ENCODE data around the gene NACAD.
A peak's percentile ranks its signal among the peaks of the same experiment; 100 is the strongest.

The NACAD gene

DNA sequence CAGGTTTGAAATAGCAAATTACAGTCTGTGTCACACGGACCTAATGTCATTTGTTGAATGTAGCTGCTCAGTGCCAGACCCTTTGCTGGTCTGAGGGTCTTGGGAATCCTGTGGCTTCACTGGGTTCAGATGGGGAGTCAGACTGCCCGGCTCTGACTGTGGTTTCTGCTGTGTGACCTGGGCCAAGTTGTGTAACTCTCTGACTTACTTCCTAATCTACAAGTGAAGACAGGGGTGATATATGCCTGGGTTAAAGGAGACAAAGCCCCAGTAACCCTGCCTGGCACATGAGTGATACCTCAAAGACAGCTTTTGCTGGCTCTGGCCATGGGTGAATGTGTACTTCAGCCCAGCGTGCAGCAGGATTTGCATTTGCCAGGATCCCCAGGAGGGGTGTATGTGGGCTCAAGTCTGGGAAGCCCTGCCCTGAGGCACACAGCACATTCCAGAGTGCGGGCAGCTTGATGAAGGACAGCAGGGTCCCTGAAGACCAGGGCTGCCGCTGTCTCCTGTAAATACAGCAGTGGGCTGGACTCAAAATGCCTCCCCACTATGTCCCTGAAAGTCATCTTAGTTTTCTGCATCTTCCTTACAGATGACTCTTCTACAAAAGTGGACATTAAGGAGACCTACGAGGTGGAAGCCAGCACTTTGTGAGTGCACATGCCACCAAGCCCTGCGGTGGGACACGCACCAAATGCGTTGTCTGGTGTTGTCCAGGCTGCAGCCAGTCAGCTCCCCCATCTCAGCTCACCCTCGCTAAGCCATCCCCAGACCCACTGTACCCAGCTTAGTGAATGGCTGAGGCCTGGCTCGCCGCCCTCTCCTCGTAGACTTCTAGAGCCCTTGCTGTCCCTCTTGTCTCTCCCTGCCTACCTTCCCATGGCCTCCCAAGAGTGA lies 16.4 kb downstream of the NACAD start:
- DNase-seq: peak; percentile 18

DNA sequence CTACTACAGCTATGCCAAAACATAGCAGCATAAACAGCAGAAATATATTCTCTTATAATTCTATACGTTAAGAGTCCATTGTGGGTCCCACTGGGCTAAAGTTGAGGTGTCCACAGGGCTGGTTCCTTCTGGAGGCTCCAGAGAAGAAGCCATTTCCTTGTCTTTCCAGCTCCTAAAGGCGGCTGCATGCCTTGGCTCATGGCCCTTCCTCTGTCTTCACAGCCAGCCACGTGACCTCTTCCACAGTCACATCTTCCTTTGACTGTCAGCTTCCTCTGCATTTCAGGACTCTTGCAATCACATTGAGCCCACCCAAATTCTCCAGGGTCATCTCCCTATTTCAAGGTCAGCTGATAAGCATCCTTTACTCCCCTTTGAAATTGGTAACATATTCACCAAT lies 17.2 kb downstream of the NACAD start:
- DNase-seq: no peak

DNA sequence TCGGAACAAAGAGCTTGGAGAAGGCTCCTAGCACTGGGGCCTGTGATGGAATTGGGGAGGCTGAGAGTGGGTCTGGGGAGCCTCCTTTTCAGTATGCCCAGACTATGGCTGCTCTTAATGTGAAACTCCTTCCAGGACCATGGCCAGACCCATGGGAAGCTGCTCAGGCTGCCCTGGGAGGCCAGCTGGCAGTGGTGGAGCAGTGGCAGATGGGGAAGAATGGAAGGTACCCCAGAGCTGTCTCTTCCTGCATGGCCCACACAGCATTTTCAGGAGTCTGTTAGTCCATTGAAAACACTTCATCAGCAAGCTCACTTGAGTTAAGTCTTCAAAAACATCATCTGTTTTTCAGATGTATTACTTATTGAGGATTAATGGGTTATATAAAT lies 18.5 kb downstream of the NACAD start:
- no peak for DNase-seq

DNA sequence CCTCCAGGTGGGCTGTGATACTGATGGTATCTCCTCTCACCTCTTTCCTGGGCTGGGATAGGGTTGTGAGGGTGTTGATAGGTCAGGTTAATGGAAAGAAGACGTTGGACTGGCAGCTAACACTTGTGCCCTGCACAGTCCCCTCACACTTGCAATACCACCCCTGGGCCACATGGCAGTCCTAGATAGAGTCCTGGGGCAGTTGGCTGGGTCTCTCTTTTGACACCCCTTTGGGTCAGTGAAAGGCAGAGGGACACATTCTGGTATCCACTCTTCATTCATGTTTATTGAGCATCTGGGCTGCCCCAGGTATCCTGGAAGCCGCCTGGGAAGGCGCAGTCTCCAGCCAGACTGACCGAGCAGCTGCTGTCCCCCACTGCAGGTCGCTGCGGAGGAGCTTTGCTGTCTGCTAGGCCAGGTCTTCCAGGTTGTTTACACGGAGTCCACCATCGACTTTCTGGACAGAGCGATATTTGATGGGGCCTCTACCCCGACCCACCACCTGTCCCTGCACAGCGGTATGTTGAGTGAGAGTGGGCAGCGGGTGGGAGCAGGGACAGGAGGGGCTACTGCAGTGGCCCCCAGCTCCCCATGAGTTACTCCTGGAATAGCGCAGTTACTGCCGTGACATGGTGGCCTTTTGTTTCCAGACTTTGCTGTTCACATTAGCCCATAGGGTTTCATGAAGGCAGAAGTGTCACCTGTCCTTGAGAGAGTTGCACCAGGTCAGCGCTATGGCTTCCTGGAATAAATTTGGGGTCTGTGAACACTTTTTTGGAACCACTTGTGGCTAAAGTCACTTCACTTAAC lies 19.1 kb downstream of the NACAD start:
- DNase-seq: no peak

DNA sequence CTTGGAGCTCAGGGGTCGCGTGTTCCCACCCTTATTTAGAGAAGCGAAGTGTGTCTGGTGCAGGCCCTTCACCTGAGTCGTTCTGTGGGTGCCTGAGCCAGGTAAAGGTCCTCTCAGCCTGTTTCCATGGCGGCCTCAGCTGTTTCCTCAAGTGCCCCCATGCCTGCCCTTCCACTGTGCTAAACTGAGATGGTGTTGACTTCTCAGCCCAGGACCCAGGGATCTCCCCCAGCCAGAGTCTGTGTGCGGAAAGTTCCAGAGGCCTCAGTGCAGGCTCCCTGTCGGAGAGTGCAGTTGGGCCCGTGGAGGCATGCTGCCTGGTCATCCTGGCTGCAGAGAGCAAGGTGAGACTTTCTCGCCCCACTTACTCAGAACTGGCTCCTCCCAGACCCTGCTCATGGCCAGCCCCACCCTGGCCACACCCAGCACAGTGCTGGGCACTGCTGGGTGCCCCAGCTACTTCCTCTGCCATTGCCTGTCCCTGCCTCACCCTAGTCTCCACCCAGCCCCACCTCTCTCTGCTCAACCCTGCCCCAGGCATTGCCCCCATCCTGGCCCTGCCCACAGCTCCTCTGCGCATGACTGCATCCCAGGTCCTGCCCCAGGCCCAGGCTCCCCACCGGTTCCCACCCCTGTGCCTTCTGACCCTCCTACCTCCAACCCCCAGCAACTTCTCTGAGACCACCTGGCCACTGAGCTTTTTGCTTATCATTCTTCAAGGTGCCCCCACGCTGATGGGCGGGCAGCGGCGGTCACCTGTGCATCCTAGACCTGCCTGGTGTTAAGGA lies 20.3 kb downstream of the NACAD start:
- no peak for DNase-seq

DNA sequence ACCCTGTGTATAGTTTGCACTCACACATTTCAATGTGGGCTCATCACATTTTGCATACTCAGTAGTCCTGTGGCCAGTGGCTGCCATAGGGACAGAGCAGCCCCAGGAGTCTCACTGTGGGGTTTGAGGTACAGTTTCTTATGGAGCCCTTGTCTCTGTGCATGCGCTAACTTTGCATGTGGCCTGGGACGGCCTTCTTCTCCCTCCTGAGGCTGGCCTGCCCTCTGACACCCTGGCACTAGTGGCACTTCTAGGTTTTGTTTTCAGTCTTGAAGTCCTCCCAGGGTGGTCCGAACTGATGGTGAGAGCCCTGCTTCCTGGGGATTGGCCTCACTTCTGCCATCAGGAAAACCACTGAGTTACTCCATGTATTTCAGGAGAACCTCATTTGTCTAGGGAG lies 21.2 kb downstream of the NACAD start:
- DNase-seq: no peak

DNA sequence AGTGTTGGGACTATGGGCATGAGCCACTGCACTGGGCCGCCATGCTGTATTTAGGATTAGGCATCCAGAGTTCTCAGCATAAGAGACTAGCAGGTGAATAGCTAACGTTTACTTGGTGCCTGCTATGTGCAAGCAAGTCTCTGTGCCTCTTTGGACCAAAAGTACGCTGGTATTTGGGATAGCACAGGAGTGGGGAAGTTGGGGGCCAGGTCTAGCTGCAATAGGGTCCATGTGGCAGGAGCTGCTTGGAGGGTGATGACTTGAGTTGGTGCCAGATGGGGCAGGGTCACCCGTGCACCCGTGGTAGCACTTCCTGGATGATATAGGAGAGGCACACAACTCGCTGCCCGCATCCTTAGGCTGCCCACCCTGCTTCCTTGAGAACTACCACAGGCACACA lies 22.4 kb downstream of the NACAD start:
- no peak for DNase-seq

DNA sequence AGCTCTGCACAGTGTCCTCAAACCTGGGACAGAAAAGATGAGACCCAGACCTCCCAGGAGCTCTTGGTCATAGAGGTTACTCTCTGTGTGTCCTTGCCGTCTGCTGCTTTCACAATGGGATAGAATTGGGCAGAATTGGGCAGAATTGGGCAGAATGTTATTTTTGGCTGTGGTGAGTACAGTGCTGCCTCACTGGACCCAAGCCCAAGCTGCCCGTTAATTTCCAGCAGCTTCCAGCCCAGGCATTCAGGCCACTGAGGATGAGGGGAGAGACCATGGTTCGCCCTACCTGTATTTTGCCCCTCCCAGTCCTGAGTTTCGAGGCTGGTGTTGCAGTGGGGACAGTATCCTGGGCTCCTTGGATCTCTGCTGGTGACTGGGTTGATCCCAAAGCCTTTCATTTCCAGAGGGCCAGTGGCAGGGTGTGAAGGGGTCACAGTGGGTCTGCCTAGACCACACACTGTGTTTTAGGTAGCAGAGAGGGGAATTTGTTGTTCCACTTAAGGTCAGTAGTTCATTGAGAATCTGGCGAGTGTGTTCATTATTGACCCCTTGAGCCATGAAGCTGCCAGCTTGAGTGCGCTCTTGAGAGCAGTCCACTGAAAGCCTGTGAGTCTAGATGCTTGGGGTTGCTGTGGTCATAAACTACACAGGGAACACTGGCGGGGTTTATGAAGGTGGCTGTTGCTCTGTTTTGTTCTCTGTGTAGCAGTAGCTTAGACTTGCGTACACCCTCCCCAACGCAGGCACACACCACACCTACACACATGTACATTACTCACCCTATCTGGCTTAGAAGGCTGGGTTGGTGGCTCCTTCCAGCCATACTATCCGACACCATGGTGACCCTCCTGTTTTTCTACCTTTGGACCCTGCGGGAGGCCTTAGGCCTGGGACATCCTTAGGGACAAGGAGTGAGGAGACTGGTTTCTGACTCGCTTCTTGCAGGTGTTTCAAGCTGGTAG lies 23.5 kb downstream of the NACAD start:
- DNase-seq: no peak

DNA sequence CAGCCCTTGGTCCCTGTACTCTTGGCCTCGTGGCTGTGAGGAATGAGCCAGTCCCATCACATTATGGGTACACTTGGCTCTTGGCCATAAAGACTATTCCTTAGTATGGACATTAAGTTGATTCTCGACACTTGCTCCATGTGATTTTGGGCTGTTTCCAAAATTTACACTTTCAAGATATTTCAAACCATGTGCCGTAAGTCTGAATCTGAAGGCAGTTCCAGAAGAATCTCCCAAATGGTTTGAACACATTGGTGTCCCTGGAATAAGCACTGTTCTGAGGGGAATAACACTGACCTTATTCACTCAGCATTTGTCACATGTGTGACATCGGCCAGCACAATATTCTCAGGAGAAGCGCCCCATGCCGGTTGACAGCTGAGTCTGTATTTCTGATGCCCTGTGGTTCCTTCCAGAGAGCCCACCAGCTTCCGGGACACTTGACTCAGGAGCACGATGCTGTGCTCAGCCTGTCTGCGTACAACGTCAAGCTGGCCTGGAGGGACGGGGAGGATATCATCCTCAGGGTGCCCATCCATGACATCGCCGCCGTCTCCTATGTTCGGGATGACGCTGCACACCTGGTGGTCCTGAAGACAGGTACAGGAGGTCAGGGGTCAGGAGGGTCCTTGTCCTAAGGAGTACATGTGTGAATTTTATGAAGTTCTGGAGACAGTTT lies 24.6 kb downstream of the NACAD start:
- no peak for DNase-seq

DNA sequence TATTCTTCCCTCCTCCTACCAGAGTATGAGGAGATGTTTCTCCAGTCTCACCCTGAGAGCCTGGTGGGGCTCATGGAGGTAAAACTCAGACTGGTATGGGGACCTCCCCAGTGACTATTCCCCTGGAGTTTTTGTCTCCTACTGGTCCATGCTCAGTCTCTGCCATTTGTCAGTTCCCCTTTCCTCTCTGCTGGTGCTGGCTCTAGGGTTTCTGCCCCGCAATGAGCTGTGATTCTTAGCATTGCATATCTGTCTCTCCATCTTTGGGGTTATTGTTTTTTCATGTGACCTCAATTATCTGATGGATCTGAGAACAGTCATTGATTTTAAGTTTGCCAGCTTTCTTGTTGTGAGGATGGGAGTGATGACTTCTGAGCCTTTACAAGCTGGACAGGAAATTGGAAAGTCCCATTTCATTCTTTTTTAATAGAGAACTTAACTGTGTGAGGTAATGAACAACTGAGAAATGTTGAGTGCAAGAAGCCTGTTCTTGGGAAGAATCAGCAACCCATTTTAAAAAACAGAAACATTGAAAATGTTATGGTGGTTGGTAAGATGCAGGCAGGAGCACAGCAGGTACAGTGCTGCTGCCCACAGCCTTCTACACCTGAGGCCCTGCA lies 26.9 kb downstream of the NACAD start:
- DNase-seq: no peak

DNA sequence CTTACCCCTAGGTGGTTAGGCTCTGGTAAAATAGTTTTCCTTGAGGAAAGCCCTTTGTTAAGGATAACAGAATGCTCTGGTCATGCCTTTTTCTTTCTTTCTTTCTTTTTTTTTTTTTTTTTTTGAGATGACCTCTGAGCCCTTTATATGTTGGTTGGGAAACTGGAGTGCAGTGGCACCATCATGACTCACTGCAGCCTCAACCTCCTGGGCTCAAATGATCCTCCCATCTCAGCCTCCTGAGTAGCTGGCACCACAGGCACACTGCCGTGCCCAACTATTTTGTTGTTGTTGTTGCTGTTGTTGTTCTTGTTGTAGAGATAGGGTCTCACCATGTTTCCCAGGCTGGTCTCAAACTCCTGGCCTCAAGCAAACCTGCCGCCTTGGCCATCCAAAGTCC lies 27.4 kb downstream of the NACAD start:
- no peak for DNase-seq

DNA sequence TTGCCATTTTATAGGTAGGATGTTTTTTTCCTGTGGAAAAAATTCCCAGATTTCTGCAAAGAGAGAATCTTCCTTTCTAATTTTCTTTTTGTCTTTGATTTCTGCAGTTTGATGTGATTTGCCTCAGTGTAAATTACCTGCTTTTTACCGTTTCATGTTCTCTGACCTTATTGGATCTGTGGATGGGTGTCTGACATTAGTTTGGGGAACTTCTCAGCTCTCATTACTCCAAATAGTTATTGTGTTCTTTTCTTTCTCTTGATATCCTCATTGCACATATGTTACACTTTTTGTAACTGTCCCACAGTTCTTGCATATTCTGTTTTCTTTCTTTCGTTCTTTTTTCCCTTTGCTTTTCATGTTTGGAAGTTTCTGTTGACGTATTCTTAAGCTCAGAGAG lies 28.5 kb downstream of the NACAD start:
- DNase-seq: no peak

DNA sequence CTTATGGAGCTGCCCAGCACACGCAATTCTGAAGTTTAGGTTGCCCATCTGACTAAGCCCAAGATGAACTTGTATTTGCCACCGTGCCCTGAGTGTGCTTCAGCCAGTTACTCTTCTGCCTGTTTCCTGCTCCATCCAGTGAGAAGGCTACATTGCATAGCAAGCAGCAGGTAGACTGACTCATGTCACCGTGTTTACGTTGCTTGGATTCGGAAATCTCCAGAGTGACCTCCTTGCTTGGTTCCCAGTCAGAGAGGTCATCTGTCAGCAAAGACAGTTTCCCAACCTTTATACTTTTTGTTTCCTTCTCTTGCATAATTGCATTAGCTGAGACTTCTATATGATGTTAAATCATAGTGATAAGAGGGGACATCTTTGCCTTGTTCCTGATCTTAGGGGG lies 30.9 kb downstream of the NACAD start:
- DNase-seq: no peak

DNA sequence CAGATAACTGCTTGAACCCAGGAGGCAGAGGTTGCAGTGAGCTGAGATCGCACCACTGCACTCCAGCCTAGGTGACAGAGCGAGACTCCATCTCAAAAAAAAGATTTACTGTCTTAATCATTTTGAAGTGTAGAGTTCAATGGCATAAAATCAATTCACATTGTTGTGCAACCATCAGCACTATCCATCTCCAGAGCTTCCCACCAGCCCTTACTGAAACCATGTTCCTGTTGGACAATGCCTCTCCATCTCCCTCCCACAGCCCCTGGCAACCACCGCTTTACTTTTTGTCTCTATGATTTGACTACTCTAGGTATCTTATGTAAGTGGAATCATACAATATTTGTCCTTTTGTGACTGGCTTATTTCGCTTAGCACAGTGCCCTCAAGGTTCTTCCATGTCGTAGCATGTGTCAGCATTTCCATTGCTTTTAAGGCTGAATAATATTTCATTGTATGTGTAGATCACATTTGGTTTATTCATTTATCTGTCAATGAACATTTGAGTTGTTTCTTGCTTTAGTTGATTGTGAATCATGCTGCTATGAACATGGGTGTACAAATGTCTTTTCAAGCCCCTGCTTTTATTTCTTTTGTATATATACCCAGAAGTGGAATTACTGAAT lies 33.1 kb downstream of the NACAD start:
- DNase-seq: no peak

DNA sequence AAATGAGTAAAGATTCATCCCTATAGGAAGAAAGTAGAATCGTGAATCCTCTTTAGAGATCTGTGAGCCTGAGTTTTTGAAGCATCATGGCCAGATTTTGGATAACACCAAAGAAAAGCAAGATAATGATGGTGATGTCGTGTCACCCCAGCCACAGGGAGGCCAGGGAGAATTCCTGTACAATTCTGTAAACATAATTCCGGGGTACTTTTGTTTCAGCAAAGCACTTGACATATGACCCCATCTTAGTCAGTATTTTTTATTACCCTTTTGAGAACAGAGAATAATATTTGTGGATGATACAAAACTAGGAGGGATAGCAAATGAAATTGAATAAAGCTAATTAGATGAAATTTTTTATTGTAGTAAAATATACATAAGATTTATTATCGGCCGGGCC lies 33.8 kb downstream of the NACAD start:
- DNase-seq: no peak

DNA sequence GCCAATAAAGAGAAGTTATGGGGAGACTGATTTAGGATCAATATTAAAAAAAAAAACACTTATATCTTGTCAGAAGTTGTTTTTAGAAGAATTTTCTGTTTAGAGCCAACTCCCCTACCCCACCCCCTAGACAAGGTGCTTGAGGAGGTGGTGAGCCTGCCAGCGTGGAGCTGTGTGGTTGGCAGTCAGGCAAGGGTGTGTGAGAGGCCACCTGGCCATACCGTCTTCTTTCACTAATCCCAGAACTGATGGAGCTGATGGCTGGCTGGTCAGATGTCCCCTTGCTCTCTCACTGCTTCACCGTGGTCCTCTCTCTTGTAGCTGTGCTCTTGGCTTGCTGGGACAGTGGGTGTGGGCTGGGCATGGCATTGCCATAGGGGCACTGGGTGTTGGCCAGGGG lies 34.3 kb downstream of the NACAD start:
- no peak for DNase-seq

DNA sequence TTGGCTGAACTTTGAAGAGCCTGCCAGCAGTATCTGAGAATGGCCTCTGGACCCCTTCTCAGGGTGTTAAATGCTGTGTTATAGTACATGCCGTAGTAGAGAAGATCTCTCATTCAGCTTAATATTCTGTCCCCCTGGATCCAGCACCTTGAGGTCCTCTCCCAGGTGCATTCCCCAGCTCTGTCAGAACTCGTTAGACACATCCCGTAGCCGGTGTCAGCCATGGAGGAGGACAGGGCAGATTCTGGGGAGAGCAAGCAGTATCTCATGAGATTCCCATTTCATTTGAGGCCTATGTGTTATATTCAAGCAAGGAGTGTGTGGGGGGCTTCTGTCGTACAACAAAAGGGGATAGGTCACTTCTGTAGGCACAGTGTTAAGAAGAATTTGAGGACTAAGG lies 34.8 kb downstream of the NACAD start:
- no peak for DNase-seq

DNA sequence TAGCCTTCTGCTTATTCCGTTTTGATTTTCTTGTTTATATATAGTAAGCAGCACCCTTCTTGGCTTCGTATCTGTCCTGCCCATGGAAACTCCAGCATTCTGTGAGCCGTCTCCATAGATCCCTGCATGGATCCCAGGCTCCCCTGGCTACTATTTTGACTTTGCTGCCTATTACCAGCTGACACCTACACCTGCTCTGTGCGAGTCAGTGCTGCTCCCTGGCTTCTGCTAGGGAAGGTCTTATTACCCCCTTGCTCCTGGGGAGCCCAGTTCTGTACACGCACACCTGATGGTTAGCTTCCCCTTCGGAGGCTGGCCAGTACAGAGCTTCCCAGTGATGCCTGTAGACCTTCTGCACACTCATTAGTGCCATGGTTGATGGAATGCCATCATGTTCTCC lies 35.4 kb downstream of the NACAD start:
- DNase-seq: no peak

DNA sequence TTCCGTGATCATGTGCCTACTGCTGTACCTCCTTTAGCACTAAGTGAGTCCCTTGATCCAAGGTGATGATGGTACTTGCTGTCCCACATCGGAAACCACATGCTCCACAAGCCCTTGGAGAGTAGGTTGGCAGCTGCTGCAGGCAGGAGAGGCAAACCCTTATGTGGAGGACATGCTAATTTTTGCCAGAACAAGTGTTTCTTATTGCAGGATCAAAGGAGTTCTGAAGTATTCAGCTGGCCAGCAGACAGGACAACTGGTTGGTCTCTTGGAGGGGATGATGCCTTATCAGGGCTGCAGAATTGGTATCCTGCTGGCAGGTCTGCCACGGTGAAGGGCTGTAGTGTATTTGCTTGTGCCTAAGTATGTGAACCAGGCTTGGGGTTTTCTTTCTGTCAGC lies 36.8 kb downstream of the NACAD start:
- no peak for DNase-seq

DNA sequence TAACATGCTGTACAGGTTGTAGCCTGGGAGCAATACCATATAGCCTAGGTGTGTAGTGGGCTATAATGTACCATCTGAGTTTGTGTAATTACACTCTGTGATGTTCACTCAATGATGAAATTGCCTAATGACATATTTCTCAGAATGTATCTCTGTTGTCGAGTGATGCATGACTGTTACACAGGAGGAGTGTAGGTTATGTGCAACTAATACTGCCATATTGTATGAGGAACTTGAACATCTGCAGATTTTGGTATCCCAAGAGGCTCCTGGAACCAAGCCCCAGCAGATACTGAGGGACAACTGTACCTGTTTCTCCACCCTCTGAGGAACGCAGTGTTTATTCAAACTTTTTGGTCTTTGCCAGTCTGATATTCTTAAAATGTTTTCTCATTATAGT lies 38.6 kb downstream of the NACAD start:
- DNase-seq: no peak

DNA sequence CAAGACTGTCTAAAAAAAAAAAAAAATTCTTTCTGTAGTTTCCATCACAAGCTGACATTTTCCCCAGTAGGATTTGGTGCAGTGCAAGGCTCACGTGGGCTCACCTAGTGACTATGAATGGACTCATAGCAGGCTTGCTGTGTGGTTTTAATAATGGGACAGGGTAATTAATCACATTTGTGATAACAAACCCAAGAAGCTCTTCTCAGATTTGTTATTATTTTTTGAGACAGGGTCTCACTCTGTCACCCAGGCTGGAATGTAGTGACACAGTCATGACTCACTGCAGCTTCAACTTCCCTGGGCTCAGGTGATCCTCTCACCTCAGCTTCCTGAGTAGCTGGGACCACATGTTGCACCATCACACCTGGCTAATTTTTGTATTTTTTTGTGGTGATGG lies 40.0 kb downstream of the NACAD start:
- DNase-seq: no peak

All from GF-D8 (cell line).